GM12892 (cell line): ENCODE results near the gene LMAN2.

Source experiments
- DNase-seq: peaks from one replicate; pipeline ENCODE4 v3.0.0; 2011; ENCODE audit not compliant: insufficient read length
- FAIRE-seq: peaks from 2 replicates; lab custom pipeline; 2011; peaks lifted over from hg19 to GRCh38; lab: Jason Lieb, UNC
- POLR2A ChIP-seq: IDR thresholded peaks from 2 replicates; pipeline ENCODE4 v1.6.1; 2011; ENCODE audit warnings: low read depth, low read length, control low read depth
- POLR2AphosphoS5 ChIP-seq: IDR thresholded peaks from 2 replicates; pipeline ENCODE4 v1.6.1; 2011; ENCODE audit warnings: low read depth, low read length, control low read depth
- TAF1 ChIP-seq: IDR thresholded peaks from 2 replicates; pipeline ENCODE4 v1.6.1; 2011; ENCODE audit warnings: low read depth, mild to moderate bottlenecking, control low read depth, low read length, borderline replicate concordance

The LMAN2 gene

DNA sequence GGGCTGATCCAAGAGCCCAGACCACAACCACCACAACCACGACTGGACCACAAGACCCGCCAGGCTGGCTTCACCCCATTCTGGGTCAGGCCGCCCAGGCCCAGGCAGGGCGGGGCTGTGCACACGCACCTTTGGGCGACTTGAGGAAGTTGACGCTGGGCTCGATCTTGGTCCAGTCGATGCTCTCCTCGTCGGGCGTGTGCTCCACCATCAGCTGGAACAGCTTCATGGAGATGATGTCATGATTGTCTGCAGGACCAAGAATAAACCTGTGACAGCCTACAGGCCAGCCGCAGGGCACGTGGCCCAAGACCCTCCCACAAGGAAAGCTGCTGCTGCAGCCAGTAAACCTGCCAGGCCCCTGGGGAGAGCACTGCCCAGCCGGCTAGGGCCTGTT, 17.3 kb downstream of the LMAN2 start:
- FAIRE-seq: no peak
- TF ChIP-seq POLR2AphosphoS5 (no peak), POLR2A (no peak), TAF1 (no peak)
- no peak for DNase-seq

- DNase-seq (no peak), FAIRE-seq (no peak)
- TF ChIP-seq TAF1: no peak
- TF ChIP-seq POLR2AphosphoS5: no peak
- no peak for TF ChIP-seq POLR2A
These were observed 17.9 kb downstream of the LMAN2 start for GRCh38 chr5:177333420-177334154.

DNA sequence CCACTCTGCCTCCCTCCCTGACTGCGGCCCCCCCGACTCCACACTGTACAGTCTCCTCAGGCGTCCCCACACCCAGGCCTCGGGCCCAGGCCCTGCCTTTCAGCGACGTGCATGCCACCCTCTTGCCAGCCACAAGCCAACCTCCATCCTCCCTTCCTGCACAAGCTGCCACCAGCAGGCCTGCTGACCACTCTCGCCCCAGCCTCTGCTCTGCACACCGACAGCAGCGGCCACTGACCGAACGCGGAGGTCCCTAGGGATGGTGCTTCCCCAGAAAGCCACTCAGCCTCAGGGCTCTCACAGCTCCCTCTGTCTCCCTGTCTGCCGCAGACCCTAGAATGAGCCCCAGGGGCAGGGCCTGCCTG, 18.6 kb downstream of the LMAN2 start:
- no peak for TF ChIP-seq POLR2A
- no peak for TF ChIP-seq POLR2AphosphoS5
- no peak for TF ChIP-seq TAF1
- FAIRE-seq (no peak), DNase-seq (no peak)

GRCh38 chr5:177332031-177332895, 19.2 kb downstream of the LMAN2 start:
- TF ChIP-seq POLR2A (no peak), POLR2AphosphoS5 (no peak), TAF1 (no peak)
- DNase-seq (no peak), FAIRE-seq (no peak)

- DNase-seq: no peak
- no peak for FAIRE-seq
- TF ChIP-seq POLR2AphosphoS5: peak; percentile 18; the same call in 1 of the 2 replicates
- no peak for TF ChIP-seq POLR2A
These were observed 20.3 kb downstream of the LMAN2 start for GRCh38 chr5:177330991-177331842.

- FAIRE-seq (no peak), DNase-seq (no peak)
- no peak for TF ChIP-seq POLR2AphosphoS5
- TF ChIP-seq POLR2A: no peak
- TF ChIP-seq TAF1: no peak
These were observed 21.6 kb downstream of the LMAN2 start for GRCh38 chr5:177329883-177330282.

DNA sequence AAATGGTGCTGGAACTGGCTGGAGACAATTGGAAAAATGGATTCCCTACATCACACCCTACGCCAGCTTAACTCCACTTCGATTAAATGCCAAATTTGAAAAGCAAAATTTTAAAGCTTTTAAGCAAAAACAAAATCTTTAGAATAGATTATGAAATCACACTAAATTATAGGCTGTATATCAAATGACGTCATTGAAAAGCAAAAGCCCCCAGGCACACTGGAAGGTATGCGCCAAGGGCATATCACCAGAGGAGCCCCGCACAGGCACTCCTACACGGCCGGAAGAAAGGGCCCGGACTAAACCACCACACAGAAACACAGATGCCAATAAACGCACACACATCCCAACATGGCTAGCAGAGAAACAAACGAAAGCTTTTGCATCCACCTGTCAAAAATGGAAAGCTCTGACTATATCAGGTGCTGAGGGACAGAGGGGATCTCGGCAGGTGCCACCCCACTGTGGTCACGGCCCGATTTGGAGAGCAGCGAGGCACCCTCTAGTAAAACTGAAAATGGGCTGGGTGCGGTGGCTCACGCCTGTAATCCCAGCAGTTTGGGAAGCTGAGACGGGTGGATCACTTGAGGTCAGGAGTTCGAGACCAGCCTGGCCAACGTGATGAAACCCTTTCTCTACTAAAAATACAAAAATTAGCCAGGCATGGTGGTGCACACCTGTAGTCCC, 22.8 kb downstream of the LMAN2 start:
- FAIRE-seq: no peak

DNA sequence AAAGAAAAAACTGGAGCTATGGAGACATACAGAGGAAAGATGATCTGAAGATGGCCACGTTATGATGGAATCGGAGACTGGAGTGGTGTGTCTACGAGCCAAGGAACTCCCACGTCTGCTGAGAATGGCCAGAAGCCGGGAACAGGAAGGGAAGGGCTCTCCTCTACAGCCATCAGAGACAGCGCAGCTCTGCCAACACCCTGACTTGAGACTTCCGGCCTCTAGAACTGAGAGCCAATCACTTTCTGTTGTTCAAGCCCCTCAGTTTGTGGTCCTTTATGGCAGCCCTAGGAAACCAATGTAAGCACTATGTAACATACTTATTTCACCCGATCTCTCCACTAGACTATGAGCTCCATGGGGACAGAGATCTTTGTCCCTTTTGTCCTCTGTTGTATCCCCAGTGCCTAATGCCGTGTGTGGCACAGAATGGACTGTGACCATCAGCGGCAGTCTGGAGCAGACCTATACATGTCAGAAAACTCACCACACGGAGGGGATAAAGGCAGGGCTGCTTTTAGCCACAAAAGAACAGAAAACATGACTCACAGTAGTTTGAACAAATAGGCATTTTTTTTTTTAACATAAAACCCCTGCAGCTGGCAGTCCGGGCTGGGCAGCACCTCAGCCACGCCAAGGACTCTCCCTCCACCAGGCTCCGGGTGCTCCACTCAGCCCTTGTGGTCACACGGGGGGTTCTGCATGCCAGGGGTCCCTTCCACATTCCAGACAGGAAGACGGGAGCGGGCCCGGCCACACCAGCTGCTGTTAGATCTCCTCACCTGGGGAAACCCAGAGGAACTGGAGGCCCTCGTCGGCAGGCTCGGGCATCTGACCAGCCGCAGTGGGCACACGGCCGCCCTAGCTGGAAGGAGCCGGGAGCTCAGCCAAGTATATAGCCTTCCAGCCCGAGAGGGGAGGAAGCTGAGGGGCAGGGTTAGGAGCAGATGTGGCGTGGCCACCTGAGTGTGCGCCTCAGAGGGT, 23.6 kb downstream of the LMAN2 start:
- no peak for FAIRE-seq
- no peak for DNase-seq
- no peak for TF ChIP-seq TAF1
- TF ChIP-seq POLR2AphosphoS5: no peak
- TF ChIP-seq POLR2A: no peak

More for the DNA sequence above, 22.8 kb downstream of the LMAN2 start:
- DNase-seq: no peak
- TF ChIP-seq POLR2A: no peak
- no peak for TF ChIP-seq TAF1
- TF ChIP-seq POLR2AphosphoS5: no peak

GRCh38 chr5:177325868-177326381, 25.5 kb downstream of the LMAN2 start:
- no peak for DNase-seq
- no peak for TF ChIP-seq POLR2A
- no peak for TF ChIP-seq TAF1
- TF ChIP-seq POLR2AphosphoS5: no peak
- no peak for FAIRE-seq

- TF ChIP-seq TAF1: no peak
- no peak for TF ChIP-seq POLR2A
- no peak for TF ChIP-seq POLR2AphosphoS5
- FAIRE-seq: no peak
- DNase-seq: no peak
These were observed 30.6 kb downstream of the LMAN2 start for GRCh38 chr5:177320879-177321278.
